ENCODE data around the gene ICAM5.

The ICAM5 gene

GRCh38 chr19:10320602-10321416, 31.1 kb downstream of the ICAM5 start:
- no peak for TF ChIP-seq CTCF (IDR thresholded peaks at IDR 0.05; ENCODE audit: insufficient read depth, low read length, missing control alignments)
- POLR2A ChIA-PET: interaction anchor here (0.6 kb wide), 1 partner anchor 15 kb away, joined by 3 read pairs; no protein-coding TSS in a partner anchor
- no peak for DNase-seq (ENCODE audit: low read depth, low spot score)
- H3K4me3 ChIP-seq (ENCODE audit: low read depth, low read length): no peak overlapping the region
- CTCF ChIA-PET: interaction anchor here (0.7 to 1.4 kb wide), 4 partner anchors 8 to 69 kb away, joined by 3 read pairs; no protein-coding TSS in a partner anchor

GRCh38 chr19:10321417-10321797, 31.7 kb downstream of the ICAM5 start:
- H3K4me3 ChIP-seq (ENCODE audit: low read depth, low read length): no peak overlapping the region
- no peak for TF ChIP-seq CTCF (IDR thresholded peaks at IDR 0.05; ENCODE audit: insufficient read depth, low read length, missing control alignments)
- DNase-seq (ENCODE audit: low read depth, low spot score): no peak
- CTCF ChIA-PET: interaction anchor here (0.8 to 1.4 kb wide), 3 partner anchors 9 to 68 kb away, joined by 3 read pairs; no protein-coding TSS in a partner anchor
- POLR2A ChIA-PET: no interaction called here

DNA sequence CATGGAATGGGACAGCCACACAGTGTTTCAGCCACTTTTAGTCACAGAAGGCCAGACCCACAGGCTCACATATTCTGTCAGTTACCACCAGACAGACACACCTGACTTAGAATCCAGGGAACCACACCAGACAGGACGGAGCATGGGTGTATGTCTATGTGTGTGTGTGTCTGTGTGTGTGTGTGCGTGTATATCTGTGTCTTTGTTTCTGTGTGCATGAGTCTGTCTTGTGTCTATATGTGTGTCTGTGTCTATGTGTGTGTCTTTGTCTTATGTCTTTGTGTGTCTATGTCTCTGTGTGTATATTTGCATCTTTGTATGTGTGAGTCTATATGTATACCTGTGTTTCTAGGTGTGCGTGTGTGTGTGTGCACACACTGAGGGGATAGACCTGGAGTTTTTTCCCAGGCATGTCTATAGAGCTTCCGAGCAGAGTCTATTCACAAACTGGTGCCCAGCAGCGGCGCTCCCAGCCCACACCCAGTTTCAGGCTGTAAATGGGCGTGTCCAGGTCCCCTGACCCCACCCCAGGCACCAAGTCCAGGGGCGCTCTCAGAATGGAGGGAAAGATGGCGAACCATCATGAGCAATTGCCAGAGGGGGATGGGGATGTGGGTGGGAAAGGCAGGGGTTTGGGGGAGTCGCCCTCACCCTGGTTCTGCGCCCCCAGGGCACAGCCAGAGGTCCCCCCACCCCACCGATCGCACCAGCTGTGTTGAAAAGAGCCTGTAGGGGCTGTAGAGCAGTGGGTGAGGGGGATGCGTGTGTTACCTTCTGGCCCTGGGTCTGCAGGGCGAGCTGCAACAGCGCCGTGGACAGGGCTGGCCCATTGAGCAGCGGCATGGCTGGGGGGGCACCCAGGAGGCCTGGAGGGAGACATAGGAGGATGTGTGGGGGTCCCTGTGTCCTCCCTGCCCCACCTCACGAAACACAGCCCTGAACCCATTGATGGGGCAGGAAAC, 32.4 kb downstream of the ICAM5 start:
- POLR2A ChIA-PET: no interaction called here
- DNase-seq (ENCODE audit: low read depth, low spot score): no peak
- CTCF ChIA-PET: interaction anchor here (0.7 to 1.4 kb wide), 2 partner anchors 9 to 61 kb away, joined by 3 read pairs; no protein-coding TSS in a partner anchor
- no peak overlapping the region for H3K4me3 ChIP-seq (ENCODE audit: low read depth, low read length)
- TF ChIP-seq CTCF (IDR thresholded peaks at IDR 0.05; ENCODE audit: insufficient read depth, low read length, missing control alignments): no peak

- TF ChIP-seq CTCF (IDR thresholded peaks at IDR 0.05; ENCODE audit: insufficient read depth, low read length, missing control alignments): no peak
- CTCF ChIA-PET: interaction anchor here (0.7 to 1.6 kb wide), 4 partner anchors 9 to 67 kb away, joined by 3 to 4 read pairs (median 4); no protein-coding TSS in a partner anchor
- POLR2A ChIA-PET: no interaction called here
- DNase-seq (ENCODE audit: low read depth, low spot score): no peak
- no peak overlapping the region for H3K4me3 ChIP-seq (ENCODE audit: low read depth, low read length)
Observed at GRCh38 chr19:10325732-10326131, 36.0 kb downstream of the ICAM5 start.

DNA sequence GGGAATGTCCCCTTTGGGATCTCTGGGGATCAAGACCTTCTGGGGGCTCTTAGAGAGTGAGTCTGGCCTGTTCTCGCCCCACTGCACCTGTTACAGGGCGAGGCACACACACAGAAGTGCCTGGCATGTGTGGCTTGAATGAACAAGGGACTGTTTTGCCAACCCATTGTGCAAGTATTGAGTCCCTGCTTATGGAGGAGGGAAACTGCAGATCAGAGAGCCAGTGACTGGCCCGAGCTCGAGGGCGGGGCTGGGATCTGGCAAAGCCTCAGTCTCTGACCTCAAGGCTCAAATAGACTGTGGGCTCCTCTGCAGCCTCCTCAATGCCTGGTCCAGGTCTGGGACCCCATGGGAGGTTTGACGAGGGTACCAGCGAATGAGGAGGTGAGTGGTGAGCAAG, 38.0 kb downstream of the ICAM5 start:
- no peak for TF ChIP-seq CTCF (IDR thresholded peaks at IDR 0.05; ENCODE audit: insufficient read depth, low read length, missing control alignments)
- DNase-seq (ENCODE audit: low read depth, low spot score): no peak
- CTCF ChIA-PET: interaction anchor here (1.7 kb wide), 1 partner anchor 61 kb away, joined by 5 read pairs; no protein-coding TSS in a partner anchor
- no peak overlapping the region for H3K4me3 ChIP-seq (ENCODE audit: low read depth, low read length)
- POLR2A ChIA-PET: interaction anchor here (0.8 kb wide), 1 partner anchor 17 kb away, joined by 3 read pairs; no protein-coding TSS in a partner anchor
